Neutrophil (primary cell): Measurements from ENCODE around the gene EMC9.

Experiments
- H3K27ac ChIP-seq: fragments of 200-600 bp; sonication (generic); 2 replicates; pipeline ENCODE4 v1.5.1; 2016; ENCODE audit warnings: mild to moderate bottlenecking, moderate library complexity
- H3K27me3 ChIP-seq: fragments of 200-600 bp; sonication (generic); 2 replicates; pipeline ENCODE4 v1.6.0; 2016; ENCODE audit warnings: mild to moderate bottlenecking
- H3K36me3 ChIP-seq: fragments of 200-600 bp; sonication (generic); 2 replicates; pipeline ENCODE4 v1.5.1; 2017
- H3K4me1 ChIP-seq, 2 experiments: fragments of 200-600 bp in 1 of 2; sonication (generic) in 1 of 2; 1 replicate in 1 of 2; 2 replicates in 1 of 2; pipeline versions ENCODE4 v1.5.1 to v1.6.1; 2013 to 2016; ENCODE audit warnings: low read depth in 1 of 2, low read length in 1 of 2, mild to moderate bottlenecking in 1 of 2, moderate library complexity in 1 of 2; ENCODE audit not compliant: control insufficient read depth in 1 of 2, insufficient read depth in 1 of 2
- H3K4me3 ChIP-seq, 2 experiments: fragments of 200-600 bp in 1 of 2; sonication (generic) in 1 of 2; 1 replicate in 1 of 2; 2 replicates in 1 of 2; pipeline ENCODE4 v1.5.1; 2013 to 2016; ENCODE audit warnings: low read depth in 1 of 2, low read length in 1 of 2, mild to moderate bottlenecking in 1 of 2, moderate library complexity in 1 of 2
- H3K9me3 ChIP-seq: fragments of 200-600 bp; sonication (generic); 2 replicates; pipeline ENCODE4 v1.5.1; 2016
- CTCF ChIP-seq: fragments of 200-600 bp; sonication (generic); IDR thresholded peaks from 2 replicates; pipeline ENCODE4 v1.5.1; 2016; ENCODE audit warnings: antibody characterized with exemption

EMC9 gene

GRCh38 chr14:24145690-24146452, 4.5 kb upstream of the EMC9 start:
- H3K4me1 ChIP-seq: peaks cover 46% of the 10 kb centered on the region in 2 experiments
- H3K36me3 ChIP-seq: peaks cover 24% of the 10 kb centered on the region
- H3K27ac ChIP-seq: peak overlapping the region; percentile 97
- no peaks in the 10 kb centered on the region for H3K27me3 ChIP-seq
- no peaks in the 10 kb centered on the region for H3K9me3 ChIP-seq
- peak overlapping the region; percentile 90 to 99 for H3K4me3 ChIP-seq
- TF ChIP-seq CTCF: no peak

- Histone ChIP-seq H3K9me3 (no peaks in the 10 kb centered on the region), H3K27ac (peak overlapping the region; percentile 97), H3K27me3 (no peaks in the 10 kb centered on the region), H3K4me3 (peak overlapping the region in 1 of 2 experiments; percentile 99), H3K36me3 (peaks cover 18% of the 10 kb centered on the region), H3K4me1 (peaks cover 52 to 53% of the 10 kb centered on the region in 2 experiments)
- TF ChIP-seq CTCF: no peak
Measured at GRCh38 chr14:24145219-24145618, 3.8 kb upstream of the EMC9 start.

- Histone ChIP-seq H3K4me1 (peaks cover 54 to 55% of the 10 kb centered on the region in 2 experiments), H3K27ac (no peak overlapping the region), H3K36me3 (peaks cover 13% of the 10 kb centered on the region), H3K4me3 (no peak overlapping the region), H3K27me3 (no peaks in the 10 kb centered on the region), H3K9me3 (no peaks in the 10 kb centered on the region)
- no peak for TF ChIP-seq CTCF
Measured at GRCh38 chr14:24144451-24144850, 3.1 kb upstream of the EMC9 start.

GRCh38 chr14:24143511-24143910, 2.1 kb upstream of the EMC9 start:
- Histone ChIP-seq H3K4me1 (peaks cover 47 to 49% of the 10 kb centered on the region in 2 experiments), H3K9me3 (no peaks in the 10 kb centered on the region), H3K27me3 (no peaks in the 10 kb centered on the region), H3K36me3 (peaks cover 13% of the 10 kb centered on the region), H3K4me3 (no peak overlapping the region), H3K27ac (no peak overlapping the region)
- TF ChIP-seq CTCF: no peak

GRCh38 chr14:24139272-24139934, 2.0 kb downstream of the EMC9 start:
- Histone ChIP-seq H3K36me3 (peaks cover 27% of the 10 kb centered on the region), H3K4me1 (peaks cover 45 to 52% of the 10 kb centered on the region in 2 experiments), H3K9me3 (no peaks in the 10 kb centered on the region), H3K27ac (no peak overlapping the region), H3K27me3 (no peaks in the 10 kb centered on the region), H3K4me3 (no peak overlapping the region)
- no peak for TF ChIP-seq CTCF
